Measurements from ENCODE around the gene FARS2. TPM values are rescaled to one million over a fixed set of nuclear protein-coding genes. Genes with fewer than 3 reads are reported as not detected.
"Not testable (repeated sequence)": the region's sequence is repeated elsewhere in the genome, so short reads cannot be mapped to it uniquely, and the experiment has no call there.

Gene FARS2
- total and polyA plus RNA-seq, 11 donors, result 11.4 to 24.6 (median 20.5) TPM

DNA sequence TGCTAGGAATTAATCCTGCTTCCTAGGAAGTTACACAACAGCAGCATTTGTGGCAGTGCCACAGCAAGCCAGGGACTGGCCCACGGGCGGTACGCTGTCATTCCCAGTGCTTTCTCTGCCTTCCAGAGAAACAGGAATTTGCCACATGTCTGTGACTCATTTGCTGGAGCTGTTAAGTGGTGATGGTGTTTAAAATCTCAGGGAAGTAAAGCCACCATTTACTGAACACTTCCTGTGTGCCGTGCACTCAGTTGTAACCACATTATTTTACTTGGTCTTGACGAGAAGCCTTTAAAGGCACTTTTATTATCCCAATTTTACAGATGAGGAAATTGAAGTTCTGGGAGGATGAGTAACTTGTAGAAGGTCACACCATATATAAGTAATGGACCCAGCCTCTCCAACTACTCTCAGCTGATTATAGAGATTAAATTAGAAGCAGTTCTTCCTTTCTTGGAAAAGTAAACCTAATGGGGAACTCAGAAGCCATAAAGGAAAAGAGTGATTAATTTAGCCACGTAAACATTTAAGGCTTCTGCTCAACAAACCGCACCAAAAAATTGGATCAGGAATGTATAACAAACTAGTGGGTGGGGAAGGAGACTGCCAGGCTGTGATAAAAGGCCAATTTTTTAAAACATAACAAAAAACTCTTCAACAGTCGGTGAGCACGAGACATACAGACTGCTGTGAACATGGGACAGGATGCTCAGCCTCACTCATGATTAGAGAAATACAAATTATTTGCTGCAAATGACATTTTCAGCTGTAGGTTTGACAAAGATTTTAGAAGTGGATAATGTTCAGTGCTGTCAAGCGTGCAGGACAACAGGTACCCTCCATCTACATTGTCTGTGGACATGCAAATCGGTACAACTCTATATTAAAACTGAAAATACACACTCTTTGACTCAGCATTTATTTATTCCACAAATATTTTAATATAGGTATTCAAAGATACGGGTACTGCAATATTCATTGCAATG, 434.2 kb downstream of the FARS2 start:
- TF ChIP-seq POLR2A (IDR thresholded peaks at IDR 0.05), result no peak
- no peak for TF ChIP-seq CTCF (IDR thresholded peaks at IDR 0.05)
- peaks cover 0 to 12% (median 1%) of the 10 kb centered on the region in 12 donors for H3K9me3 ChIP-seq
- 76 to 79% (median 78%) methylated on average over 12 of the region's 12 CpGs for WGBS, 4 donors
- intact Hi-C loops (cut with DNase I), result no loop called here
- DNase-seq, result no peak
- H3K27me3 ChIP-seq, result no peaks in the 10 kb centered on the region
- H3K36me3 ChIP-seq, result no peaks in the 10 kb centered on the region
- peaks cover 0 to 41% (median 0%) of the 10 kb centered on the region in 12 donors for H3K4me1 ChIP-seq
- ATAC-seq, result peak in 3 of 4 donors; percentile 36 to 41 (median 38)
- no peak overlapping the region for H3K4me3 ChIP-seq
- peak overlapping the region in 1 of 12 donors; percentile 71 for H3K27ac ChIP-seq

GRCh38 chr6:5697508-5697907, 436.2 kb downstream of the FARS2 start:
- DNase-seq (no peak), ATAC-seq (no peak)
- TF ChIP-seq POLR2A (IDR thresholded peaks at IDR 0.05) (no peak), CTCF (IDR thresholded peaks at IDR 0.05) (no peak)
- no peaks in the 10 kb centered on the region for H3K27me3 ChIP-seq
- intact Hi-C loops (cut with DNase I), result no loop called here
- peaks cover 0 to 3% (median 0%) of the 10 kb centered on the region in 12 donors for H3K9me3 ChIP-seq
- peaks cover 0 to 57% (median 0%) of the 10 kb centered on the region in 12 donors for H3K4me1 ChIP-seq
- H3K36me3 ChIP-seq, result no peaks in the 10 kb centered on the region
- H3K27ac ChIP-seq, result peak overlapping the region in 1 of 12 donors; percentile 39
- no peak overlapping the region for H3K4me3 ChIP-seq

GRCh38 chr6:5698318-5698717, 437.0 kb downstream of the FARS2 start:
- no peak for ATAC-seq
- peak overlapping the region in 3 of 12 donors; percentile 39 to 85 (median 40) for H3K27ac ChIP-seq
- no peak for TF ChIP-seq CTCF (IDR thresholded peaks at IDR 0.05)
- TF ChIP-seq POLR2A (IDR thresholded peaks at IDR 0.05), result no peak
- peaks cover 0 to 57% (median 0%) of the 10 kb centered on the region in 12 donors for H3K4me1 ChIP-seq
- H3K4me3 ChIP-seq, result no peak overlapping the region
- H3K36me3 ChIP-seq, result no peaks in the 10 kb centered on the region
- intact Hi-C loops (cut with DNase I), result no loop called here
- peaks cover 0 to 3% (median 0%) of the 10 kb centered on the region in 12 donors for H3K9me3 ChIP-seq
- DNase-seq, result no peak
- no peaks in the 10 kb centered on the region for H3K27me3 ChIP-seq
- 94 to 97% (median 96%) methylated on average over 4 of the region's 4 CpGs for WGBS, 4 donors

DNA sequence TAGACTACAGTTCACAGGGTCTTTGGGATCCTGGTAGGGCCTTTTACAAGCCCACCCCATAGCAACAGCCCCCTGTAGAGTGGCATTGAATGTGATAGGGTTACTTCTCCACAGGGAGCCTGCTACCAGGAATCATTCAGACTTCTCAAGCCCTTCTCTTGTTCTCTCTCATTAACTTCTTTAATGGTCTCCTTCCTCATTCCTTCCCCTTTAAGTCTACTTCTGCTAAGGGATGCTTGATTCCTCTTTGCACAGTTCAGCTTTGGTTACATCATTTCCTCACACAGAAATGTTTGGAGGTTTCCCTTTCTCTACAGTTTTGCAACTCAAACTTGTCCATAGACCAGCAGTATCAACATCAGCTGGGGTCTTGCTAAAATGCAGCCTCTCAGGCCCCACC, 437.8 kb downstream of the FARS2 start:
- H3K4me3 ChIP-seq; intact Hi-C loops (cut with DNase I); DNase-seq; H3K27me3 ChIP-seq; H3K36me3 ChIP-seq; H3K9me3 ChIP-seq: not testable (repeated sequence)
- peaks cover 0 to 57% (median 0%) of the 10 kb centered on the region in 12 donors for H3K4me1 ChIP-seq
- peak in 2 of 4 donors; percentile 27 to 54 for ATAC-seq
- peak overlapping the region in 1 of 12 donors; percentile 85 for H3K27ac ChIP-seq
